Measurements from ENCODE around the gene GALNTL6.

GALNTL6 gene

GRCh38 chr4:172009446-172010230 is 196.4 kb downstream of the GALNTL6 start:
- no peak for DNase-seq

- DNase-seq = no peak
Observed at GRCh38 chr4:172011196-172011595, 198.0 kb downstream of the GALNTL6 start.

GRCh38 chr4:172018358-172018757 is 205.2 kb downstream of the GALNTL6 start:
- no peak for DNase-seq

GRCh38 chr4:172035562-172035961 is 222.4 kb downstream of the GALNTL6 start:
- no peak for DNase-seq

- DNase-seq = no peak
Observed at GRCh38 chr4:172040766-172041165, 227.6 kb downstream of the GALNTL6 start.

- DNase-seq = no peak
Observed at GRCh38 chr4:172042714-172043114, 229.5 kb downstream of the GALNTL6 start.

GRCh38 chr4:172045981-172046380 is 232.8 kb downstream of the GALNTL6 start:
- DNase-seq = no peak

GRCh38 chr4:172048666-172049065 is 235.5 kb downstream of the GALNTL6 start:
- DNase-seq = no peak

- DNase-seq = no peak
Observed at GRCh38 chr4:172050911-172051310, 237.7 kb downstream of the GALNTL6 start.

- DNase-seq = no peak
Observed at GRCh38 chr4:172055046-172055445, 241.8 kb downstream of the GALNTL6 start.

- DNase-seq = no peak
Observed at GRCh38 chr4:172055498-172055897, 242.3 kb downstream of the GALNTL6 start.

- DNase-seq = no peak
Observed at GRCh38 chr4:172061204-172061603, 248.0 kb downstream of the GALNTL6 start.

GRCh38 chr4:172068506-172068905 is 255.3 kb downstream of the GALNTL6 start:
- DNase-seq = no peak

GRCh38 chr4:172073590-172073989 is 260.4 kb downstream of the GALNTL6 start:
- peak; percentile 58 for DNase-seq

- no peak for DNase-seq
Observed at GRCh38 chr4:172083272-172083671, 270.1 kb downstream of the GALNTL6 start.

- no peak for DNase-seq
Observed at GRCh38 chr4:172088556-172088955, 275.4 kb downstream of the GALNTL6 start.

GRCh38 chr4:172095161-172095560 is 282.0 kb downstream of the GALNTL6 start:
- DNase-seq = no peak

- DNase-seq = no peak
Observed at GRCh38 chr4:172096786-172097185, 283.6 kb downstream of the GALNTL6 start.

- no peak for DNase-seq
Observed at GRCh38 chr4:172099376-172099775, 286.2 kb downstream of the GALNTL6 start.

- no peak for DNase-seq
Observed at GRCh38 chr4:172103456-172103855, 290.3 kb downstream of the GALNTL6 start.

- DNase-seq = no peak
Observed at GRCh38 chr4:172104539-172104938, 291.3 kb downstream of the GALNTL6 start.

GRCh38 chr4:172105918-172106317 is 292.7 kb downstream of the GALNTL6 start:
- DNase-seq = no peak

GRCh38 chr4:172109466-172109865 is 296.3 kb downstream of the GALNTL6 start:
- no peak for DNase-seq

- no peak for DNase-seq
Observed at GRCh38 chr4:172124656-172125308, 311.6 kb downstream of the GALNTL6 start.

- DNase-seq = no peak
Observed at GRCh38 chr4:172125443-172125842, 312.2 kb downstream of the GALNTL6 start.

Data from islet precursor cell (in vitro differentiated cells).